ENCODE data around the gene CRKL. TPM values are rescaled to one million over a fixed set of nuclear protein-coding genes. Genes with fewer than 3 reads are reported as not detected.
"Not testable (repeated sequence)": the region's sequence is repeated elsewhere in the genome, so short reads cannot be mapped to it uniquely, and the experiment has no call there.

Gene CRKL
- total RNA-seq, 2 donors from 2014 or later: 46.7 to 53.7 TPM

- TF ChIP-seq CTCF (IDR thresholded peaks at IDR 0.05): no peak
- H3K9me3 ChIP-seq: no peaks in the 10 kb centered on the region
- no peak overlapping the region for H3K27ac ChIP-seq
- H3K36me3 ChIP-seq: peaks cover 32% of the 10 kb centered on the region
- H3K27me3 ChIP-seq: no peaks in the 10 kb centered on the region
- no peak for DNase-seq (ENCODE audit: low spot score)
- H3K4me1 ChIP-seq: peaks cover 0 to 3% of the 10 kb centered on the region in 2 donors
- H3K4me3 ChIP-seq: no peak overlapping the region
These were observed 26.2 kb upstream of the CRKL start for GRCh38 chr22:20890975-20891374.

- H3K27me3 ChIP-seq; H3K36me3 ChIP-seq; H3K4me3 ChIP-seq; DNase-seq (ENCODE audit: low spot score); H3K9me3 ChIP-seq; H3K27ac ChIP-seq; H3K4me1 ChIP-seq: not testable (repeated sequence)
These were observed 19.5 kb upstream of the CRKL start for GRCh38 chr22:20897737-20898136.

- H3K27ac ChIP-seq: no peak overlapping the region
- H3K4me1 ChIP-seq: no peaks in the 10 kb centered on the region
- TF ChIP-seq CTCF (IDR thresholded peaks at IDR 0.05): no peak
- no peaks in the 10 kb centered on the region for H3K9me3 ChIP-seq
- no peaks in the 10 kb centered on the region for H3K27me3 ChIP-seq
- no peak overlapping the region for H3K4me3 ChIP-seq
- DNase-seq (ENCODE audit: low spot score): no peak
- H3K36me3 ChIP-seq: no peaks in the 10 kb centered on the region
These were observed 17.3 kb upstream of the CRKL start for GRCh38 chr22:20899827-20900423.

- not testable (repeated sequence) for DNase-seq (ENCODE audit: low spot score); H3K4me3 ChIP-seq; H3K36me3 ChIP-seq; H3K27ac ChIP-seq; H3K9me3 ChIP-seq; H3K27me3 ChIP-seq; H3K4me1 ChIP-seq
These were observed 15.8 kb upstream of the CRKL start for GRCh38 chr22:20901093-20902033.

- no peak overlapping the region for H3K4me3 ChIP-seq
- no peaks in the 10 kb centered on the region for H3K27me3 ChIP-seq
- no peaks in the 10 kb centered on the region for H3K4me1 ChIP-seq
- no peaks in the 10 kb centered on the region for H3K9me3 ChIP-seq
- no peak for DNase-seq (ENCODE audit: low spot score)
- H3K36me3 ChIP-seq: no peaks in the 10 kb centered on the region
- no peak for TF ChIP-seq CTCF (IDR thresholded peaks at IDR 0.05)
- H3K27ac ChIP-seq: no peak overlapping the region
These were observed 14.1 kb upstream of the CRKL start for GRCh38 chr22:20903093-20903492.

GRCh38 chr22:20904008-20904979 is 12.9 kb upstream of the CRKL start:
- TF ChIP-seq CTCF (IDR thresholded peaks at IDR 0.05): no peak

More at GRCh38 chr22:20904008-20904979, 12.9 kb upstream of the CRKL start:
- no peaks in the 10 kb centered on the region for H3K4me1 ChIP-seq
- H3K27me3 ChIP-seq: no peaks in the 10 kb centered on the region
- H3K9me3 ChIP-seq: no peaks in the 10 kb centered on the region
- peak; percentile 62 for DNase-seq (ENCODE audit: low spot score)
- no peak overlapping the region for H3K4me3 ChIP-seq
- H3K27ac ChIP-seq: no peak overlapping the region
- no peaks in the 10 kb centered on the region for H3K36me3 ChIP-seq

Data from right atrium auricular region (tissue), 2 donors.